Muscle of leg (tissue), 11 donors: ENCODE data around the gene NPR2. TPM values are rescaled to one million over a fixed set of nuclear protein-coding genes. Genes with fewer than 3 reads are reported as not detected.

Source experiments
- DNase-seq: peaks from one replicate; pipeline ENCODE4 v3.0.0; 2013
- H3K27ac ChIP-seq: one replicate; pipeline ENCODE4 v1.5.1; 2013; ENCODE audit warnings: mild to moderate bottlenecking, low read length, control low read depth
- H3K27me3 ChIP-seq: one replicate; pipeline ENCODE4 v1.6.1; 2013; ENCODE audit warnings: low read length; ENCODE audit not compliant: control insufficient read depth, insufficient read depth
- H3K36me3 ChIP-seq: one replicate; pipeline ENCODE4 v1.6.1; 2013; ENCODE audit warnings: low read length; ENCODE audit not compliant: control insufficient read depth, insufficient read depth
- H3K4me1 ChIP-seq: one replicate; pipeline ENCODE4 v1.6.1; 2013; ENCODE audit warnings: low read length; ENCODE audit not compliant: control insufficient read depth, insufficient read depth
- H3K4me3 ChIP-seq: one replicate; pipeline ENCODE4 v1.5.1; 2013; ENCODE audit warnings: low read length, control low read depth
- H3K9me3 ChIP-seq: replicated peaks from 2 replicates; pipeline ENCODE4 v1.6.1; 2013; ENCODE audit warnings: low read depth, low read length; ENCODE audit not compliant: control insufficient read depth
- WGBS: methylation state at CpG from one replicate; pipeline ENCODE4 v1.1.5; 2013; ENCODE audit warnings: missing lambda C conversion rate; ENCODE audit not compliant: insufficient coverage; 5-methylcytosine and 5-hydroxymethylcytosine counted together
- polyA plus RNA-seq, 8 donors: library from polyadenylated mRNA; unstranded; fragments of 120-200 nt; gene quantifications; one replicate each; pipeline versions ENCODE4 v1.2.1 to v1.2.3, GENCODE V29; 2013; ENCODE audit warnings: inconsistent platforms in 1 of 8, low replicate concordance in 1 of 8; ENCODE audit not compliant: insufficient read length in 8 of 8, insufficient read depth in 1 of 8
- total RNA-seq: library from RNA; stranded (reverse); fragments of 120-200 nt; gene quantifications from one replicate; pipeline ENCODE4 v1.2.4, GENCODE V29; 2013

Gene NPR2
- total and polyA plus RNA-seq, 9 donors, result 16.8 to 37.3 (median 27.0) TPM

DNA sequence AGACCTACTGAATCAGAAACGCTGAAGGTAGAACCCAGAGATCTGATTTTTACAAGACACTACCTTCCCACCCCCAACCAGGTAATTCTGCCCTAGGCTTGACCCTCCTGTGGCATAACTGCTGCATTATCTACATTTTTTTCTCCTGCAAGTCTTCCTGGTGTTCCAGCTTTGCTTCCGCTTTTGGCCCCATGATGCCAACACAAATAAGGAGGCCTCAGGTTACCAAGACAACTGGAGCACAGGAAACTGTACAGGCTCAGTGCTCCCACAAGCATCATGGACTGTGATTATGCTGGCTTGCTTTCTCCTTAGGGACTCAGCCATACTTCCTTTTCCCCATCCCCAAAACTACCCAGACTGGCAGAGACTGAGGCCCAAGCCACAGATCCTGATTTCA lies 30.7 kb upstream of the NPR2 start:
- Histone ChIP-seq H3K4me1 (peaks cover 12% of the 10 kb centered on the region), H3K4me3 (no peak overlapping the region), H3K27ac (no peak overlapping the region), H3K36me3 (peaks cover 3% of the 10 kb centered on the region), H3K27me3 (no peaks in the 10 kb centered on the region), H3K9me3 (no peaks in the 10 kb centered on the region)
- DNase-seq, result peak; percentile 62
- 74% methylated on average over 2 of the region's 2 CpGs for WGBS

DNA sequence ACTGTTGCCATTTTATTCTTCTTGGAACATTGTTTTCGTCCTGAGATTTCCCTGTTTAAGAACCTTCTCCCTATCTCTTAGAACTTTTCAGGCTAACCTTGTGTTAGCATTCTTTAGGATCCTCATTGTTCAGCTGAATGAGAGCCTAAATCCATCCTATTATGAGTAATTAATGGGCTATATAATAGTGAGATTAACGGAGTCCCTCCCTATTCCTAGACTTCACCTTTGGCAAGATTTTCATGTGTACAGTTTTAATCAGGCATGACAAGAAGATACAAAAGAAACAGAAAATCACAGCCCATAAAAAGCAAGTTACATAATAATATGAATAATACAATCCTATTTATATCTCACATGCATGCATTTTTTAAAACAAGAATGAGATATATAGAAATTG lies 28.2 kb upstream of the NPR2 start:
- Histone ChIP-seq H3K4me3 (no peak overlapping the region), H3K9me3 (no peaks in the 10 kb centered on the region), H3K36me3 (no peaks in the 10 kb centered on the region), H3K27me3 (no peaks in the 10 kb centered on the region), H3K27ac (no peak overlapping the region), H3K4me1 (no peaks in the 10 kb centered on the region)
- no CpG with 5 or more reads among the region's 2 CpGs for WGBS
- no peak for DNase-seq

GRCh38 chr9:35763803-35764202 lies 27.6 kb upstream of the NPR2 start:
- no peaks in the 10 kb centered on the region for H3K27me3 ChIP-seq
- no peak overlapping the region for H3K4me3 ChIP-seq
- no peaks in the 10 kb centered on the region for H3K36me3 ChIP-seq
- WGBS, result no CpG with 5 or more reads among the region's 1 CpG
- H3K27ac ChIP-seq, result no peak overlapping the region
- no peaks in the 10 kb centered on the region for H3K9me3 ChIP-seq
- DNase-seq, result no peak
- no peaks in the 10 kb centered on the region for H3K4me1 ChIP-seq

DNA sequence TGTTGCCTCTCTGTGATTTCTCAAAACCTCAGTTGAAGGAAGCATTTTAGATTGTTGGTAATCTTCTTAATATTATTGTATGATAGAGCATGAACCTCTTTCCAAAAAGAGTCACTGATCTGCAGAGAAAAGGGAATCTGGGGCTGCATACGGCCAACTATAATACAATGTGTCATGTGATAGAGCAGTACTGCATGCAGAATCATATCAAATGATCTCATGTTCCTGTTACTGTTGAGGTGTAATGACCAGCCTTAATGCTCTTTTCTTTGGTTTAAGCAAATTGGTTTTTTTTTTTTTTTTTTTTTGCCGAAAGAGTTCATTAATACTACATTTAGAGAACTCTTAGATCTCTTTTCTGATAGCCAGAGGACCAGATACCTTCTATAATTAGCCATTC lies 24.4 kb upstream of the NPR2 start:
- H3K36me3 ChIP-seq, result no peaks in the 10 kb centered on the region
- H3K4me3 ChIP-seq, result no peak overlapping the region
- H3K9me3 ChIP-seq, result no peaks in the 10 kb centered on the region
- peaks cover 7% of the 10 kb centered on the region for H3K4me1 ChIP-seq
- no CpG with 5 or more reads among the region's 2 CpGs for WGBS
- DNase-seq, result no peak
- H3K27me3 ChIP-seq, result no peaks in the 10 kb centered on the region
- H3K27ac ChIP-seq, result no peak overlapping the region

- no peak for DNase-seq
- Histone ChIP-seq H3K36me3 (no peaks in the 10 kb centered on the region), H3K27ac (no peak overlapping the region), H3K9me3 (no peaks in the 10 kb centered on the region), H3K4me3 (no peak overlapping the region), H3K4me1 (peaks cover 7% of the 10 kb centered on the region), H3K27me3 (no peaks in the 10 kb centered on the region)
- WGBS, result no CpG with 5 or more reads among the region's 1 CpG
These were observed 23.9 kb upstream of the NPR2 start for GRCh38 chr9:35767458-35767857.

- Histone ChIP-seq H3K27ac (no peak overlapping the region), H3K4me1 (peaks cover 7% of the 10 kb centered on the region), H3K4me3 (no peak overlapping the region), H3K27me3 (no peaks in the 10 kb centered on the region), H3K36me3 (no peaks in the 10 kb centered on the region), H3K9me3 (no peaks in the 10 kb centered on the region)
- no CpG with 5 or more reads among the region's 1 CpG for WGBS
- DNase-seq, result no peak
These were observed 21.6 kb upstream of the NPR2 start for GRCh38 chr9:35769763-35770162.

- Histone ChIP-seq H3K27ac (no peak overlapping the region), H3K4me3 (no peak overlapping the region), H3K27me3 (no peaks in the 10 kb centered on the region), H3K4me1 (peaks cover 10% of the 10 kb centered on the region), H3K36me3 (no peaks in the 10 kb centered on the region), H3K9me3 (no peaks in the 10 kb centered on the region)
- WGBS, result no CpG with 5 or more reads among the region's 4 CpGs
- DNase-seq, result no peak
These were observed 20.3 kb upstream of the NPR2 start for GRCh38 chr9:35771075-35771433.

DNA sequence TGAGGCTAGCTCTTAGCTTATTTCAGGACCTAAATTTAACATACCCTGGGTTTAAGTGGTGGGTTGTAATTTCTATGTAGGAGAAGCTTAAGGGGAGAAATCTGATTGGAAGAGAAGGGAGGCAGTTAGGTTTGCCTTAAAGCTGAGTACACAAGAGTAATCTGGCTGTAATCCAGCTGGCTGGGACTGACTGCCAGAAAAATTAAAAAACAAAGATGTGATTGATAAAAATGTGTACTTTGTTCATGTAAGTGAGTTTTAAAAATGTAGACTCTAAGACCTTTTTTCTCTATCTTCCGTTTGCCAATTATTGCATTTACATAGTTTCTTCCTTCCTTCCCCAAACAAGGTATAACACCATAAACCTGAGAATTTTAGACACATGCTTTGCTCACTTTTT lies 19.9 kb upstream of the NPR2 start:
- Histone ChIP-seq H3K27me3 (no peaks in the 10 kb centered on the region), H3K27ac (no peak overlapping the region), H3K4me1 (peaks cover 10% of the 10 kb centered on the region), H3K4me3 (no peak overlapping the region), H3K9me3 (no peaks in the 10 kb centered on the region), H3K36me3 (no peaks in the 10 kb centered on the region)
- peak; percentile 50 for DNase-seq
- WGBS, result no CpG with 5 or more reads among the region's 1 CpG

DNA sequence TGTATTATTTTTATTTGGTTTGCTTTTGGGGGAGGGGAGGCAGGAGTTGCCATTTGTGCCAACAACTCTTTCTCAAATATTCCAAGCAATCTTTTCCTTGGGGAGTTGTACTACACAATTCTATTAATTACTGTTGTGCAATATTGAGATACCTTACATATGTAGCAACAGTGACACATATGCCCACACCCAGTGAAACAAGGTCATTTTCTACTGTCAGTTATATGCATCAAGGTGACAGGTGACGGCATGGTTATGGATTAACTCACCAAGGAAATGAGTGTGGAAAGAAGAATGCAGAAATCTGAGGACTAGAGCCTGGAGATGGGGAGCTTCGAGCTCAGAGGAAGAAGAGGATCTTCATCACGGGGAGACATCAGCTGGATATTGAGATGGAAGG lies 19.4 kb upstream of the NPR2 start:
- H3K27me3 ChIP-seq, result no peaks in the 10 kb centered on the region
- no peak for DNase-seq
- H3K36me3 ChIP-seq, result no peaks in the 10 kb centered on the region
- peaks cover 10% of the 10 kb centered on the region for H3K4me1 ChIP-seq
- no peaks in the 10 kb centered on the region for H3K9me3 ChIP-seq
- 81% methylated on average over 3 of the region's 3 CpGs for WGBS
- no peak overlapping the region for H3K27ac ChIP-seq
- no peak overlapping the region for H3K4me3 ChIP-seq

GRCh38 chr9:35774907-35775635 lies 16.3 kb upstream of the NPR2 start:
- Histone ChIP-seq H3K9me3 (no peaks in the 10 kb centered on the region), H3K36me3 (no peaks in the 10 kb centered on the region), H3K27ac (no peak overlapping the region), H3K4me1 (peaks cover 10% of the 10 kb centered on the region), H3K27me3 (no peaks in the 10 kb centered on the region), H3K4me3 (no peak overlapping the region)
- 0% methylated on average over 2 of the region's 7 CpGs for WGBS
- DNase-seq, result peak; percentile 63

- Histone ChIP-seq H3K9me3 (no peaks in the 10 kb centered on the region), H3K36me3 (no peaks in the 10 kb centered on the region), H3K4me1 (peaks cover 5% of the 10 kb centered on the region), H3K27ac (no peak overlapping the region), H3K4me3 (no peak overlapping the region), H3K27me3 (no peaks in the 10 kb centered on the region)
- WGBS, result no CpG with 5 or more reads among the region's 4 CpGs
- no peak for DNase-seq
These were observed 15.4 kb upstream of the NPR2 start for GRCh38 chr9:35776018-35776417.
